HG02798 (cell line): ENCODE measurements around the gene SHKBP1.
"Not testable (repeated sequence)": the region's sequence is repeated elsewhere in the genome, so short reads cannot be mapped to it uniquely, and the experiment has no call there.

Experiments
- ATAC-seq: cut with Tn5 transposase; IDR thresholded peaks from one replicate; pipeline ENCODE4 v1.9.1; 2021; ENCODE audit warnings: mild to moderate bottlenecking; ENCODE audit not compliant: unreplicated experiment, poor library complexity

Gene SHKBP1, protein sequence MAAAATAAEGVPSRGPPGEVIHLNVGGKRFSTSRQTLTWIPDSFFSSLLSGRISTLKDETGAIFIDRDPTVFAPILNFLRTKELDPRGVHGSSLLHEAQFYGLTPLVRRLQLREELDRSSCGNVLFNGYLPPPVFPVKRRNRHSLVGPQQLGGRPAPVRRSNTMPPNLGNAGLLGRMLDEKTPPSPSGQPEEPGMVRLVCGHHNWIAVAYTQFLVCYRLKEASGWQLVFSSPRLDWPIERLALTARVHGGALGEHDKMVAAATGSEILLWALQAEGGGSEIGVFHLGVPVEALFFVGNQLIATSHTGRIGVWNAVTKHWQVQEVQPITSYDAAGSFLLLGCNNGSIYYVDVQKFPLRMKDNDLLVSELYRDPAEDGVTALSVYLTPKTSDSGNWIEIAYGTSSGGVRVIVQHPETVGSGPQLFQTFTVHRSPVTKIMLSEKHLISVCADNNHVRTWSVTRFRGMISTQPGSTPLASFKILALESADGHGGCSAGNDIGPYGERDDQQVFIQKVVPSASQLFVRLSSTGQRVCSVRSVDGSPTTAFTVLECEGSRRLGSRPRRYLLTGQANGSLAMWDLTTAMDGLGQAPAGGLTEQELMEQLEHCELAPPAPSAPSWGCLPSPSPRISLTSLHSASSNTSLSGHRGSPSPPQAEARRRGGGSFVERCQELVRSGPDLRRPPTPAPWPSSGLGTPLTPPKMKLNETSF

DNA sequence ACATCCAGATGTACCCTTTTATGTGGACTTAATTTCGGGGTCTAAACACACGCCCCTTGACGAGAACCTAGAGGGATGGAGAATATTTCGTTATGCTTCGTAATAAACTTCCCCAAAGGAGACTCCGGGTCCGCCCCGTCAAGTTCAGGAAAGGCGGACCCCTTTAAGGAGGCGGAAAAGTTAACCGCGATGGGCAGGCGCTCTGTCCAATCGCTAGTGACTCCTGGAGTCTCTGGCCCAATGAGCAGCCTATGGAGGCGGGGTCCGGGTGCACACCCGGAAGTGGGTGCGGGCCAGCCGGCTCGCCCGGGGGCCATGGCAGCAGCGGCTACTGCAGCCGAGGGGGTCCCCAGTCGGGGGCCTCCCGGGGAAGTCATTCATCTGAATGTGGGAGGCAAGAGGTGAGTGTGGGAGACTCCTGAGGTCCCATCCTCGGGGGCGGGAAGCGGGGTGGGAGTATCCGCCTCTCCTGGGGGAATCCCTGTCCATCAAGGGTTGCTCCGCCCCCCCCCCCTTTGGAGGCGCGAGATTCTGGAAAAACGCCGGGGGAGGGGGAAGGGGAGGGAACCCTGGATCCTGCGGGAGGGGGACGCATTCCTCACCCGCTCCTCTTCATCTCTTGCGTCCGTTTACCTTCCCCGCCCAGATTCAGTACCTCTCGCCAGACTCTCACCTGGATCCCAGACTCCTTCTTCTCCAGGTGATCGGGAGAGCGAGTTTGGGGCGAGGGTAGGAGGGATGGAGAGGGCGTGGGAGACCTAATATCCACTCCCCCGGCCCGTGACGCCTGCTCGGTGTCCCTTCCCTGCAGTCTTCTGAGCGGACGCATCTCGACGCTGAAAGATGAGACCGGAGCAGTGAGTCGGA lies at the start of gene SHKBP1:
Gene SHKBP1 (plus strand): TSS at position 289 of the 867 bp plus-strand sequence. CDS start 27 bp downstream, at position 316.
- ATAC-seq: peak; percentile 97

DNA sequence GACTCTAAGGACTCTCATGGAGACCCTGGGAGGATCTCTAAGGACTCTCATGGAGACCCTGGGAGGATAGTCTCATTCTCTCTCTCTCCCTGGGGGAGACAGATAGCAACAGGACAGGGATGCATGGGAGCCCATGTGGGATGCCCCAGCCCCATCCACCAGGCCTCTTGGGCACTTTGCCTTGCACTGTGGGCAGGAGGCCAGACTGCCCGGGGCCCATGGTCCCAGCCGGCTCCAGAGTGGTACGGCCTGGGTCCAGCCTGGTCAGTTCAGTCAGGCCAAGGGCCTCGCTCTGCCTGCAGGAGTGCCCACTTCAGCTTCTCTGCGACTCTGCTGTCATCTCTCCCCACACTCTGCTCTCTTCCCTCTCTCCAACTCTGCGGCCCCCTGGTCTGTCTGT lies 48.6 kb upstream of the SHKBP1 start:
- no peak for ATAC-seq

DNA sequence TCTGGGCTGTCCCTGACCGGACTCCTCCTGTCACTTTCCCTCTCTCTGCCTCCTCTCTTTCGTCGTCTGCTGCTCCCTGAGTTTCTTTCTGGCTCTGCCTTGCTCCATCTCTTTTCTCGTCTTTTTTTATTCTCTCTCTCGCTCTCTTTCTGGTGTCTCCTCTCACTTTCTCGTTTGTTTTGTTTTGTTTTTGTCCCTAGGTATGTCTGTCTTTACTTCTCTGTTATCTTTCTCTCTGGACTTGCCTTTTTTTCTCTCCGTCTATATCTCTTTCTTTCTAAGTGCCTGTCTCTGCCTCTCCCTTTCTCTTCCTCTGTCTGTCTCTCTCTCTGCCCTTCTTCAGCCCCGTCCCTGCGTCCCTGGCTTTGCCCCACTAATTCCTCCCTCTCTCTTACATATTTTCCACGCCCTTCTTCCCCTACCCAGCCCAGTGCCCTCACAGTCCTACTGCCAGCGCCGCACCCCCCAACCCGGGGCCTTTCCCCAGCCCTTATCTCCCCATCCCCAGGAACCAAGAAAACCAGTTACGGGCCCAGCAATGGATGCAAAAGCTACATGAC lies 48.1 kb upstream of the SHKBP1 start:
- no peak for ATAC-seq

DNA sequence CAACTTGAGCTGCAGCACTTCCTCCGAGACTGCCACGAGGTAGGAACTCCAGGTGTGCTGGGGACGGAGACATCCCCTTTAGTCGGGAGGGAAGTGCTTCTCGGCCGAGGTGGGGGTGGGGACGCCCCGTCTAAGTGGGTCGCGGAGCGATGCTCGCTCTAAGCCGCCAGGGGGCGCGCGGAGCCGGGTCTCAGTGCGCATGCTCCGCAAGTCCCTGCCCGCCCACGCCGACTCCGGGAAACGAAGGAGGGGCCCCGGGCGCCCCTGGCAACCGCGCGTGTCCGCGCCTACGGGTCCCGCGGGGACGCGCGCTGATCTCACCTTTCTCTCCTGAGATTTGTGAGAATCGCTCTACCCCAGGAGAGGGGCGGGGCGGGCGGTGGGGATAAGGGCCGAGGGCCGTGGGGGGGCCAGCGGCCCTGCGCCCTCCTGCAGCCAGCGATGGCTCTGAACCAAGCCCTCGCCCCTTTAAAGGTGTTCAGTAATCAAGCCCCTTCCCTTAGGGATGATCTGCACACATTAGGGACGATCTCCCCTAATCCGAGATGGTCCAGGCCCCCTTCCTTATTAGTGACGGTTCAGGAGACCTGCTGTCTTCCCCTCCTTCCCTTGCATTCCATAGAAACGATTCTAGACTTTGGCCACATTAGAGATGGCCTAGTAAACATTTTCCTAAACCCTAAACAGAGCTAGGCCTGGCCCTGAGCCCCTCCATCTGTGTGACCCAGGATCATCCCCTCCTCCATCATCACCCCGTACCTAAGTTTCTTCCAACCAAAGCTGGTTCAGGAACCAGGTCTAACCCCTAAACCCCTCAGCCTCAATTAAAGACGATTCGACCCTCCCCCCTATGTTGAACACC lies 47.3 kb upstream of the SHKBP1 start:
- ATAC-seq: peak; percentile 74

DNA sequence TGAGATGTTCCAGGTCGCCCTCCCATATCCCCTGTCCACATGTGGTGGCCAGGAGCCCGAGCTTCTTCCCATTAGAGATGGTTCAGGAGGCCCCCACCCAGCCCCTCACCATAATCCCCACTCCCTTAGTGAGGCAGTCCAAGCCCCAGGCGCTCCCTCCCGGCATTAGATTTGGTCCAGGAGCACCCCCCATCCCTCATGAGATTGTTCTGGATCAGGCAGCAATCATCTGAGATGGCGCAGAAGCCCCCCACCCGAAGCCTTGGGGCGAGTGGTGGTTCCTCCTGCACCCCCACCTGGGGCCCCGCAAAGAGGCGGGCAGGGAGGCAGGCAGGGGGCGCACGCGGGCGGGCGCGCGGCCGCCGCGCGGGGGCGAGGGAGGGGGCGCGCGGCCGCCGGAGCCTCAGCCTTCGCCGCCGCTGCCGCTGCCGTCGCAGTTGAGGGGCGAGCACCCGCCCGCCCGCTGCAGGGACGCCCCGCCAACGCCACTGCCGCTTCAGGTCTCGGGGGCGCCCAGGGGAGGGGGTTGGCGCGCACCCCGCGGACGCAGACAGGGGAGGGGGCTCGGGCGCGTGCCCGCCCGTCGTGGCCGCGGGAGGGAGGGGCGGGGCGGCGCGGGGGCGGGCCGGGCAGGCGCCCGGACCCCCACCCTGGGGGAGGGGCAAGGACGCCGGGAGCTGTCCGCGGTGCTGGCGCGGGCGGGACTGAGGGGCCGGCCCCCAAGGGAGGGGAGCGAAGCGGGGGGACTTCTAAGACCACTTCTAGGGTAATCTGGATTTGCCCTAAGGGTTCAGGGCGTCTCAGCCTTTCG lies 46.4 kb upstream of the SHKBP1 start:
- ATAC-seq: no peak

DNA sequence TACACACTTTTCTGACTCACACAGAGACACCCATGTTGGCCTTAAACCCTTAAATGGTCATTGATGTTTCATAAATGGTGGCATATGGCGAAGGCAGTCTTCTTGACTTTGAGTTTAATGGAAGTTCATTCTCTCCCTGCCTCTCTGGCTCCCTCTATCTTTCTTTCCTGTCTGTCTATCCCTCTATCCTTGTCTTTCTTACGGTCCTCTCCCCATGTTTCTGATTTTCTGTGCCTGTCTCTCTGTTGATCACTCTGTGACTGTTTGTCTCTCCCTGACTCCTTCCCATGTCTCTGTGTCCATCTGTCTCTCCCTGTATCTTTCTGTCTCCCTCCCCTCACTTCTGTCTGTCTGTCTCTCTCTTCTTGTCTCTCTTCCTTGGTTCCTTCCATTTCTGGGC lies 43.2 kb upstream of the SHKBP1 start:
- ATAC-seq: no peak

DNA sequence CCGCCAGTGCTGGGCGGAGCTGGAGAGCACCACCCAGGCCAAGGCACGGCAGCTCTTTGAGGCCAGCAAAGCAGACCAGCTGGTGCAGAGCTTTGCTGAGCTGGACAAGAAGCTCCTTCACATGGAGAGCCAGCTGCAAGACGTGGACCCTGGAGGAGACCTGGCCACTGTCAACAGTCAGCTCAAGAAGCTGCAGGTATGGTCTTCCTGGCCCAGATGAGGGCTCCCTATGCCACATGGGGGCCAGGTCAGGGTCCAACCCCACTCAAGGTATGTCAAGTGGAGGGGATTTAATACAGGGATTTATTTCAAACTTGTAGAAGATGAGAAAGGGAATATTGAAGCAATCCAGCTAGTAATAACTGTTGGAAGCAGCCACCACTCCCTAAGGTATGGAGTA lies 42.5 kb upstream of the SHKBP1 start:
- no peak for ATAC-seq

DNA sequence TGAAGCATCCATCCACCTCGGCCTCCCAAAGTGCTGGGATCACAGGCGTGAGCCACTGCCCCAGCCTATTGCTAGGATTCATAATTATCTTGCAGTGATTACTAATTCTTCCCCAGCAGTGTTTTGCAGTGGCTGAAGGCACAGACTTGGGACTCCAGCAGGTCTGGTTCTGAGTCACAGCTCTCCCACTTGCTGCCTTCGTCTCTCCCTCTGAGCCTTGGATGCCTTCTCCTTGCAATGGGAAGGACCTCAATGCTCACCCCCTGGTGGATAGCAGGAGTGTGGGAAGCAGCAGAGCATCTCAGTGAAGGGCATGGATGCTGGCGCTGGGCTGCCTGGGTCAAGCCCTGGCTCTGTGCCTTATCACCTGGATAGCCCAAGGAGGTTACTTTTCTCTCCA lies 37.6 kb upstream of the SHKBP1 start:
- ATAC-seq: no peak

DNA sequence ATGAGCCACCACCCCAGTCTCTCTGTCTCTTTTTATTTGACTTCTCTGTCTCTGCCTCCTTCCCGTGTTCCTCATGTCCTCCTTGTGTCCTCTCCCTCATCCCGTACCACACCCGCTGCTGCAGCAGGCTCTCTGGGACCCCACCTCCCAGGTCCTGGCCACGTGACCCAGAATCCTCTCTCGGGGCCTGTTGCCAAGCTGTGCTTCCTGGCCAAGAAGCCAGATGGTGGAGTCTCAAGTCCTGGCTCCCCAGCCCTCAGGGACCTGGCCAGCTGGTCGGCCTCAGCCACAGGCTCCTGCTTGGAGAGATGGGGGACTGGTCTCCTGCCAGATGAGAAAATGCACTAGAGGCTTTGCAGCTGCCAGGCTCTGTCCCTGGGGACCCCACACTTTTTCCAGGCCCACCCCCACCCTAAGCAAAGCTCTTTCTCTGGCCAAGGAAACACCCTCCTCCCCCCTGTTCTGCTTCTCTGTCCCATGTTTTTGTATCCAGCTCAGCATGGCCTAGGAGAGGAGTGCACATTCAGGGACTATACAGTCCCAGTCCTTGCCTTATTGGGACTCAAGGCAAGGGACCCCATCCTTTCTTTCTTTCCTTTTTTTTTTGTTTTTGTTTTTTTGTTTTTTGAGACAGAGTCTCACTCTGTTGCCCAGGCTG lies 34.3 kb upstream of the SHKBP1 start:
- ATAC-seq: no peak

DNA sequence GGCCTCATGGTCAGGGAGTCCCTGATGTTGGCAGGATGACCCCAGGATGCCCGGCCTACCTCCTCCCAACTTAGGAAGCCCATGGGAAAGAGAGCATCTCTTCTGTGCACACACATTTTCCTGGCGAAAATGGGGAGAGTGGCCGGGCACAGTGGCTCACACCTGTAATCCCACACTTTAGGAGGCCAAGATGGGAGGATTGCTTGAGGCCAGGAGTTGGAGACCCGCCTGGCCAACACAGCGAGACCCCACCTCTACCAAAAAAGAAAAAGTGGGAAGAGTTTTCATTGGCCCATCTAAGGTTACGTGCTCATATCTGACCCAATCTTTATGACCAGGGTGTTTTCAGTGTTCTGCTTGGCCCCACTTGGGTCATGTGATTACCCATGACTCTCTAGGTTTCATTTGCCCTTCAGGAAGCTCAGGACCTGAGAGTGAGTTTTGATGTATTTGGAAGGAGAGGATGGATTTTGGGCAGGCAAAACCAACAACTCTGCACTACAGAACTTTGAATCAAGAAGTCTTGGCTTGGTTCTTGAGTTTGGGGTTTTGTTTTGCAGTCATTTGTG lies 33.6 kb upstream of the SHKBP1 start:
- ATAC-seq: no peak

DNA sequence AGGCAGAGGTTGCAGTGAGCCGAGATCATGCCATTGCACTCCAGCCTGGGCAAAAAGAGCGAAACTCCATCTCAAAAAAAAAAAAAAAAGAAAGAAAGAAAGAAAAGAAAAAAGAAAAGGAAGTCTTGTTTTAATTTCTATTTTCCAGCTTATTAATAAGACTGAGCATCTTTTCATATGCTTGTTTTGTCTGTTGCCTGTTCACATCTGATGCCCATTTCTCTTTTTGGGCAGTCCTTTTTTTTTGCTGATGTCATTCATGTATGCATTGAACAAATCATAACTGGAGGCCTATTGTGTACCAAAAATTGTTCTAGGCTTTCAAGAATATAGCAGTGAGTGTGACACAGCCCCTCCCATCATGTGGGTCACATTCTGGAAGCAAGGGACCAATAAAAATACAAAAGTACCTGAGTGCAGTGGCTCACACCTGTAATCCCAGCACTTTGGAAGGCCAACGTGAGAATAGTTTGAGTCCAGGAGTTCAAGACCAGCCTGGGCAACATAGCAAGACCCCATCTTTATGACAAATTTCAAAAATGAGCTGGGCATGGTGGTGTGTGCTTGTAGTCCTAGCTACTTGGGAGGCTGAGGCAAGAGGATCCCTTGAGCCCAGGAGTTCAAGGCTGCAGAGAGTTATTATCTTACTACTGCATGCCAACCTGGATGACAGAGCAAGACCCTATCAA lies 30.4 kb upstream of the SHKBP1 start:
- not testable (repeated sequence) for ATAC-seq

DNA sequence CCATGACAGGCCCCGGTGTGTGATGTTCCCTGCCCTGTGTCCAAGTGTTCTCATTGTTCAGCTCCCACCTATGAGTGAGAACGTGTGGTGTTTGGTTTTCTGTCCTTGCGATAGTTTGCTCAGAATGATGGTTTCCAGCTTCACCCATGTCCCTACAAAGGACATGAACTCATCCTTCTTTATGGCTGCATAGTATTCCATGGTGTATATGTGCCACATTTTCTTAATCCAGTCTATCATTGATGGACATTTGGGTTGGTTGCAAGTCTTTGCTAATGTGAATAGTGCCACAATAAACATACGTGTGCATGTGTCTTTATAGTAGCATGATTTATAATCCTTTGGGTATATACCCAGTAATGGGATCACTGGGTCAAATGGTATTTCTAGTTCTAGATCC lies 29.5 kb upstream of the SHKBP1 start:
- ATAC-seq: not testable (repeated sequence)

DNA sequence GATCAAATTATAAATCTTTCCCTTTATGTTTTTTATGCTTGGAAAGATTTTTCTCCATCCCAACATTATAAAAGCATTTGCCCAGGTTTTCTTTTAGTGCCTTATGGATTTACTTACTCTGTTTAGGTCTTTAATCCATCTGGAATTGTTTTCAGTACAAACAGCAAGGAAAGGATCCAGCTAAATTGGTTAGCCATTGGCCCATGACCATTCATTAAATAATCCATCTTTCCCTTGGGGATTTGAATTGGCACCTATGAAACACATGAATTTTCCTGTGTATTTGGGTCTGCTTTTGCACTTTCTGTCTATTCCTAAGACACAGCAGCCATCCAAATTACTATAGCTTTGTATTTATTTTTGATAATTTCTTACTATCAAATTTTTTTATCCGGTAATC lies 28.8 kb upstream of the SHKBP1 start:
- ATAC-seq: no peak

DNA sequence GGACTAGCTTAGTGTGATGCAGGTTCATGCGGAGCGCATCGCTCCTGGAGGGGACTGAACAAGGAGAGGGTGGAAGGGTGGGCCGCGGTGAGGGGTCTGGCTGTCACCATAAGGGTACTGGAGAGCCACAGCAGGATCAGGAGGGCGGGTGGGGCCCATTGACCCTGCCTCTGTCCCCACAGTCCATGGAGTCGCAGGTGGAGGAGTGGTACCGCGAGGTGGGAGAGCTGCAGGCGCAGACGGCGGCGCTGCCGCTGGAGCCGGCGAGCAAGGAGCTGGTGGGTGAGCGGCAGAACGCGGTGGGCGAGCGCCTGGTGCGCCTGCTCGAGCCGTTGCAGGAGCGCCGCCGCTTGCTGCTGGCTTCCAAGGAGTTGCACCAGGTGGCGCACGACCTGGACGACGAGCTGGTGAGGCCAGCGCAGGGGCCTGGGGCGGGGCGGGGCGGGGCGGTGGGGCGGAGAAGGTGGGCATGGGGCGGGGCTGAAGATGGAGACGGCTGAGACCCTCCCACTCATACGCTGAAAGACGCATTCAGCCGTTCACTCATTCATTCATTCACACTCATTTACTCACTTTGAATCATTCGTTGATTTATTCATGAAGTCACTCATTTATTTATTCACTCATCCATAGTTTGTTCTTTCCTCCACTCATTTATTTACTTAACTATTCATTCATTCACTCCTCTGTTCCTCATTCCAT lies 27.5 kb upstream of the SHKBP1 start:
- ATAC-seq: no peak

DNA sequence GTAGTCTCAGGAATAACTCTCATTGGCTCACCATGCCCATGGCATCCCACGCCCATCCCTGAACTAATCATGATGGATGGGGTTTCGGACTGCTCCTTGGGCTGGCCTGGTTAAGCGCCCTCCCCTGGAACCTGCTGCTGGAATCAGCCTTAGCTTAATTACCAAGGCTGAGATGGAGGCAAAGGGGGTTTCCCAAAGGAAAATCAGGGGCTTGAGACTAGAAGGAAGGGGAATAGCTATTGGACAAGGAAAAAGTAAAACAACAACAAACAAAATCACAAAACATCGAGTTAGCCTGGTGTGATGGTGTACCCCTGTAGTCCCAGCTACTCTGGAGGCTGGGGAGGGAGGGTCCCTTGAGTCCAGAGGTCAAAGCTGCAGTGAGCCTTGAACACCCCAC lies 25.7 kb upstream of the SHKBP1 start:
- ATAC-seq: no peak

DNA sequence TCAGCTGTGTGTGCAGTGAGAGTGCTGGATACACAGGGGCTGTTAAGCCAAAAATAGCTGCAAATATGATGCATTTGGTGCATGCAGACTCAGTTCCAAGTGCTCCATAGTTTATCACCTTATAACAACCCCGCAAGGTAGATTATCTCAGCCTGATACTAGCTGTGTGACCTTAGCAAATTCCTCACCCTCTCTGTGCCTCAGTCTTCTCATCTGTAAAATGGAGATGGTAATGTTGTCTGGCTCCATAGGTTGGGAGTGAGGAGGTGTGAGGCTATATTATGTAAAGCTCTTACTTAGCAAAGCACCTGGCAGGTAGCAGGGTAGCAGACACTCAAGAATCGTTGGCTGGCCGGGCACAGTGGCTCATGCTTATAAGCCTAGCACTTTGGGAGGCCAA lies 23.8 kb upstream of the SHKBP1 start:
- no peak for ATAC-seq
